SW 1271 (cell line): ENCODE measurements around the gene COL16A1.
A peak's percentile ranks its signal among the peaks of the same experiment; 100 is the strongest.
"Not testable (repeated sequence)": the region's sequence is repeated elsewhere in the genome, so short reads cannot be mapped to it uniquely, and the experiment has no call there.

Experiments used
- DNase-seq, 2 experiments: peaks; one replicate each; lab custom pipeline; 2025; lab: John Stamatoyannopoulos, UW

COL16A1 gene

DNA sequence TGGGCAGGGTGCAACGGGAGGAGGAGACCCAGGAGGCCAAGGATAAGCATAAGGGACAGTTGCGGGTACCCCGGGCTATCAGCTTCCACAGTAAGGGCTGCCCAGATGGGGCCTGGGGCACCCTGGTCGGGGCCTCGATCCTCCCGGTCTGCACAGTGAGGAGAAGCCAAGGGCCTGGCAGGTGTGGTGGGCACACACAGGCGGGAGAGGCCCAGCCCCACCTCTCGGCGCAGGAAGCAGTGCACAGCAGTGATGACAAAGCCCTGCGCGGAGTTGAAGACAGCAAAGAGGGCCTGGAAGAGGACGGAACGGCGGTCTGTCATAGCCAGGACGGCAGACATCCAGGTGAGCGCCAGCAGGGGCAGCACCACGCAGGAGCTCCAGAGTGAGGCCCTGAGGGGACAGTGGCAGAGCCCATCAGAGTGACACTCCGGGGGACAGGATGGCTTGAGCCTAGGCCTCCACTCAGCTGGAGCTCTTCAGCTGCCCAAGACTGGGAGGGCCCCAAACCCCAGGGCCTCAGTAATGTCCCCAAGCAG lies 29.0 kb upstream of the COL16A1 start:
- no peak for DNase-seq

DNA sequence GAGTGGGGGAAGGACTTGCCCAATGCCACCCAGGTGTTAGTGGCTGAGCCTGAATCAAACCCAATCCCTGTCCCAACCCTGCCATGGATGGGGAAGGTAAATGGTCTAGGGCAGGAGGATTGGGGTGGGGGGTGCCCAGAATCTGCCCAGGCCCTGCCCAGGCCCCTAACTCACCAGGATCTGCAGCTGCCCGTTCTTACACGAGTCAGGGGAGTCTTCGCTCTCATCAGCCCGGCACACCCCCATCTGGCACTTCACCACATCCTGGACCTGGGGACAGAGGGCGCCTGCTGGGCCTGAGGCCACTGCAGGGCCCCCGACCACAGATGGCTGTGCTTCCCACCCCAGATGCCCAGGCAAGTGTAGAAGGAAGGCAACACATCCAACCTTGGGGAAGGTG lies 28.5 kb upstream of the COL16A1 start:
- DNase-seq, result no peak

DNA sequence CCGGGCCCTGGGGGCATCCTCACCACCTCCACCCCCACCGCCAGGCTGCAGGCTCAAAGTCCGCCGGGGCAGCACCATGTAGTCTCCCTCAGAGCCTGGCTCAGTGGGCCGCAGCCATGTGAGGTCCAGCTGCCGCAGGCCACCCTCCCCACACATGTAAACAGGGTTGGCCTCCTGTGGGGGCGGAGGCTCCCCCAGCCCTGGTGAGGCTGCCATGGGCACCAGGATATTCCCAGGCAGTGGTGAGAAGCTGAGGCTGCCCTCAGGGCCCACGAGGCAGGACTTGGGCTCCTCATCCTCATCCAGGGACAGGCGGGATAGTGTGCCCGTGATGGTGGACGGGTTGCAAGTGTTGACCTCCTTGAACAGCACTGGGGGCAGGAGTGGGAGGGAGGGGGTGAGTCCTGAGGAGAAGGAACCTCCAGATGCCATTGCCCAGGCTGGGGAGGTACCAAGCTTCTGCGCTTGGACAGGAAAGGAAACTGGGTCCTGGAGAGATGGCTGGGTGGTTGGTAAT lies 27.3 kb upstream of the COL16A1 start:
- no peak for DNase-seq

GRCh38 chr1:31730336-31731048 lies 26.7 kb upstream of the COL16A1 start:
- DNase-seq, result no peak

GRCh38 chr1:31727849-31728248 lies 24.0 kb upstream of the COL16A1 start:
- no peak for DNase-seq

- DNase-seq, result no peak
Measured at GRCh38 chr1:31727195-31727594, 23.4 kb upstream of the COL16A1 start.

DNA sequence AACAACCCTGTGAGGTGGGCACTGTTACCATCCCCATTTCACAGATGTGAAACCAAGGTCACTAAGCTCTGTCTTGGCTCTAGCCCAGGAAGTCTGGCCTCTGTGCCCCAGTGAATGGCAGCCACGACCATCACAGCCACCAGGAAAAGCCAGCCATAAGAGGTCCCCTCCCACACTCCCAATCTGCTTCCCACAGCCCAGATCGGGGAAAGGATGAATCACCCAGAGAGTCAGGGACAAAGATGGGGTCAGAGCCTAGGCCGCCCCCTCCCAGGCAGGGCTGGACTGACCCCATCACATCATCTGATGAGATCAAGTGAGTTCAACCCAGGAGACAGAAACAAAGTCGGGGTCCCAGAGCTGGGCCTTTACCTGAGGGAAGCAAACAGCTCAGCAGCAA lies 22.9 kb upstream of the COL16A1 start:
- DNase-seq, result no peak

DNA sequence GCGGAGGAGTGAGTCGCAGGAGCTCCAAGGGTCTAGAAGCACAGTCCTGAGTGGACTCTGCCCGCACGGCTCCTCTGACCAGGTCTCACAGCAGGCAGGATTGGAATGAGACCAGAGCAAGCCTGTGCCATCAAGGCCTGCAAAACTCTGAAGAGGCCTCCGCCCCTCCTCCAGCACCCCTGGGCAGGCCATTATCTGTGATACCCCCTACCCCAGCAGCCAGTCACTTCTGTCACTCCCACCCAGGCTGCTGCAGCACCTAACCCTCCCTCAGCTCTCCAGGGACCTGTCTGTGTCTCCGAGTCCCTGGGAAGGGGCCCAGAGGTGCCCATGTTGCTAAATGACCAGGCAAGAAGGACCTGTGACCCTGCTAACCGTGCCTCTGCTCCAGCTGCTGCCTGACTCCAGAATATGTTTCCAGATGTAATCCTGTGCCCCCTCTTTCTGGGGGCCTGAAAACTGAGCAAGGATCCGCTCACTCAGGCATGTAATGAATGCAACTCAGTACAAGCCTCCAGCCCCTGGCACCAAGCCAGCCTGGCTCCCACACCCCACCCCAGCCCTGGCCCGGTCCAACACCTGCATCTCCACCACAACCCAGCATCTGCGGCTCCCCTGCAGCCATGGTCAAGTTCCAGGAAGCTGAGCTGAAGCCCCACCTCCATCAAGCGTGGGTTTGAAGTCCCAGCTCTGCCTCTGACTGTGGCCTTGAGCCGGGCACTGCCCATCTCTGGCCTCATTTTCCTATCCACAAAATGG lies 22.1 kb upstream of the COL16A1 start:
- DNase-seq, result no peak

DNA sequence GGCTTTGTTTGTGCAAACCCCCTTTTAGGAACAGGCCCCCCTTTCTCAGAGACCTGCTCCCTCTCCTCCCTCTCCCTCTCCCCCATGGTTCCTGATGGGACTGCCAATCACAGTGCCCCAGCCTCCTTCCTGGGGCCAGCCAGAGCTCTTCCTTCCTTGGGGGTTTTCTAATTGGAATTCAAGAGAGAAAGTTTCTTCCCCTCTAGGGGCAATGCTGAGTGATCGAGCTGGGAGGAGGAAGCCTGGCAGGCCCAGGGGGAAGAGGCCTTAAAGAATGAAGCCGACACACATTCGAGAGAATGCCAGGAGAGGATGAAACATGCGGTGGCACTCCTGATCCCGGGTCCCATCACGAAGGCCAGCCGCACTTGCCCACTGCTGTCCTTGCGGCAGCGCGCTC lies 21.3 kb upstream of the COL16A1 start:
- no peak for DNase-seq

- no peak for DNase-seq
Measured at GRCh38 chr1:31723828-31724359, 20.1 kb upstream of the COL16A1 start.

GRCh38 chr1:31718327-31718897 lies 14.6 kb upstream of the COL16A1 start:
- no peak for DNase-seq

DNA sequence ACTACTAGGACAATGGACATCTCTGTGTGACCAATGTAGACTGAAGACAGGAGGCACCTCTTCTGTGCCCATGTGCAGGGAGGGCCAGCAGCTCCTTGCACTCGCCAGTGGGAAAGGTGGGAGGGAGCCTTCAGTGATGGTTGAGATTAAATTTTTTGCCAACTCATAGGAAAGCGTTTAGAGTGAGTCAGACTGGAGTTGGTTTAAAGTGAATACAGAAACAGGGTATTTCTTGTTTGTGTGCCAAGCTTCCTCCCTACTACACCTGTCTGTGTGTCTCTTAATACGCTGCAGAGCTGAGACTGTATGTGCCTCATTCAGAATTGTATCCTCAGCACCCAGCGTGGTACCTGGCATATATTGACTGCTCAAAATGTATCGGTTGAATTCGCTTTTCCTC lies 13.5 kb upstream of the COL16A1 start:
- DNase-seq, result no peak

DNA sequence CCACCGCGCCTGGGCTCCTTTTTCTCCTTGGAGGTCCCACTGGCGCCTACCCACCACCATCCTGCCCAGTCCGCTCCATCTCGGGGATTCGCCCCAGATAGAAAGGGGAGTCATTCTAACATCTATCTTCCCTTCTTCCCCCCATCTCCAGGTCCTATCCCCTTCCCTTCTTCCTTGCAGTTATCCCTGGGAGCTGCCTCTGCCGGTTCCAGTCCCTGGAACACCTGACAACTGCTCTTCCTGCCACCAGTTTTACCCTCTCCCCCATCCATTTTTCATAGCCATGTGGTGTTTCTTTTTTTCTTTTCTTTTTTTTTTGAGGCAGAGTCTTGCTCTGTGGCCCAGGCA lies 12.0 kb upstream of the COL16A1 start:
- DNase-seq, result no peak

GRCh38 chr1:31715087-31715872 lies 11.5 kb upstream of the COL16A1 start:
- peak in 1 of 2 experiments; percentile 50 for DNase-seq

- no peak for DNase-seq
Measured at GRCh38 chr1:31714442-31715086, 10.7 kb upstream of the COL16A1 start.

DNA sequence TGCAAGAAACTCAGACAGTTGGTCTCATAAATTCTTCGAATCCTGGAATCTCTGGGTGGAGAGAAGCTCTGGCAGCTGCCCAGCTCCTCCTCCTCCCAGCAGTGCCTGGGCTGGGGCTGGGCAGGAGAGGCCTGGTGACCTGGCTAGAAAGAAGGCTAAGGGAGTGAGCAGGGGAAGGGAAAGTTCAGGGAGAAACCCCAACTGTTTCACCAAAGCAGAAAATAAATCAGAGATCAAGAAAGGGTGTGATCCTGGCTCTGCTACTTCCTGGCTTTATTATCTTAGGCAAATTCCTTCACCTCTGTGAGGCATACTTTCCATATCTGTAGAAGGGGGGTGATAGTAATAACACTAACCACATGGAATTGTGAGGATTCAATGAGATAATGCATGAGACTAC lies 8.8 kb upstream of the COL16A1 start:
- DNase-seq, result peak in 1 of 2 experiments; percentile 74

- DNase-seq, result no peak
Measured at GRCh38 chr1:31712068-31712467, 8.3 kb upstream of the COL16A1 start.

- DNase-seq, result no peak
Measured at GRCh38 chr1:31708324-31708723, 4.5 kb upstream of the COL16A1 start.

GRCh38 chr1:31707711-31708110 lies 3.9 kb upstream of the COL16A1 start:
- DNase-seq, result no peak

- DNase-seq, result not testable (repeated sequence)
Measured at GRCh38 chr1:31707059-31707600, 3.3 kb upstream of the COL16A1 start.
